KOPT-K1 (cell line): ENCODE data around the gene TMEM184B.

ENCODE experiments used
- H3K27ac ChIP-seq: fragments of 200-600 bp; sonication (generic); 2 replicates; pipeline ENCODE4 v1.5.1; 2016; ENCODE audit warnings: antibody characterized with exemption, mild to moderate bottlenecking, low read depth, low read length; ENCODE audit not compliant: poor library complexity, severe bottlenecking
- H3K36me3 ChIP-seq: fragments of 200-600 bp; sonication (generic); 2 replicates; pipeline ENCODE4 v1.5.1; 2017; ENCODE audit warnings: antibody characterized with exemption, mild to moderate bottlenecking, low read length, moderate library complexity; ENCODE audit not compliant: insufficient read depth
- H3K9me3 ChIP-seq: fragments of 200-600 bp; sonication (generic); 2 replicates; pipeline ENCODE4 v1.5.1; 2017; ENCODE audit warnings: antibody characterized with exemption, low read length, mild to moderate bottlenecking; ENCODE audit not compliant: insufficient read depth, poor library complexity, severe bottlenecking

The TMEM184B gene

DNA sequence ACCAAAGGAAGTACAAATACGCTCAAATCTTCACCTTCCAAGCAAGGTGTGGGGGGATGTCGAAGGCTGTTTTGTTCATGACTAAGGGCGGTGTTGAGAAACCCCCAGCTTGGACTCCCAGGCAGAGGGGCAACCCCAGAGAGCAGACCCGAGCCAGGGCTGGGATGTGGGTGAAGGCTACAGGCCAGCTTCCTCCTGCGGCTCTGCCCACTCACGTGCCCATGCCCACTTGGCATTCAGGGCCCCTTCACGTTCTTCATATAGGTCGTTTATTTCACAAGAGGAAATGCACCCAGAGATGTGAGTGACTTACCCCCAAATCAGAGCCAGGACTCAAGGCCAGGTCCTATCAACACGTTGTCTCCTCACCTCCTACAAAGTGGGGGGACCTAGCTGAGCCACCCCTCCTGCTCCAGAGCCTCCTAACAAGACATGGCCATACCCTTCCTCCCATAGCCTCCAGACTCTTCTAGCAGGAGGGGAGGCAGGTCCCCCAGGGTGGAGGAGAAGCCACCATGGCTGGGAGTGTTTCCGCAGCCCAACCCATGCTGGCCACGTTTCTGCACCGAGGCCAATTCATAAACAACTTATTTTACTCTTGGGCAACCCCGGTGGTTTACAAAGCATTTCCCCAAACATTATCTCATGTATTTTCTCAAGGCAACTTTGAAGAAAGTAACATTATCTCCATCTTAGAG, 22.0 kb downstream of the TMEM184B start:
- H3K9me3 ChIP-seq: no peaks in the 10 kb centered on the region
- peaks cover 15% of the 10 kb centered on the region; the same call in 1 of the 2 replicates for H3K36me3 ChIP-seq
- H3K27ac ChIP-seq: no peak overlapping the region

- Histone ChIP-seq H3K9me3 (no peaks in the 10 kb centered on the region), H3K36me3 (peaks cover 17% of the 10 kb centered on the region; the same call in 1 of the 2 replicates), H3K27ac (no peak overlapping the region)
Measured at GRCh38 chr22:38249803-38250642, 22.8 kb downstream of the TMEM184B start.

GRCh38 chr22:38249301-38249700, 23.5 kb downstream of the TMEM184B start:
- Histone ChIP-seq H3K36me3 (peaks cover 23% of the 10 kb centered on the region; the same call in 1 of the 2 replicates), H3K27ac (no peak overlapping the region), H3K9me3 (no peaks in the 10 kb centered on the region)

DNA sequence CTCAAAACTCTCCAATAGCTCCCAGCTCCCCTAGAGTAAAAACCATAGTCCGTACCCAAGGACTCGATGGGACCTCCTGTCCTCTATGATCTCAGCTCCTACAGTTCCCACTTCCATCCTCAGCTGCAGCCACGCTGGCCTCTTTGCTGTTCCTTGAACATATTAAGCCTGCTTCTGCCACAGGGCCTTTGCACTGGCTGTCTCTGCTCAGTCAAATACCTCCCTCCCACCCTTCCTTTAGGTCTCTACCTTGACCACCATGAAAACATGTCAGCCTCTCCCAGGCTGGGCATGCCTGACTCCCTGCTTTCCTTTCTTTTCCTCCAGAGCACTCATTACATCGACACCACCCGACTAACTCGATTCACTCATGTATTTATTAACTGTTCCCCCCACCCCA, 24.5 kb downstream of the TMEM184B start:
- H3K36me3 ChIP-seq: peaks cover 28% of the 10 kb centered on the region; the same call in 1 of the 2 replicates
- H3K27ac ChIP-seq: no peak overlapping the region
- H3K9me3 ChIP-seq: no peaks in the 10 kb centered on the region

- H3K27ac ChIP-seq: no peak overlapping the region
- H3K9me3 ChIP-seq: no peaks in the 10 kb centered on the region
- H3K36me3 ChIP-seq: peaks cover 28% of the 10 kb centered on the region; the same call in 1 of the 2 replicates
Measured at GRCh38 chr22:38247713-38248112, 25.1 kb downstream of the TMEM184B start.

DNA sequence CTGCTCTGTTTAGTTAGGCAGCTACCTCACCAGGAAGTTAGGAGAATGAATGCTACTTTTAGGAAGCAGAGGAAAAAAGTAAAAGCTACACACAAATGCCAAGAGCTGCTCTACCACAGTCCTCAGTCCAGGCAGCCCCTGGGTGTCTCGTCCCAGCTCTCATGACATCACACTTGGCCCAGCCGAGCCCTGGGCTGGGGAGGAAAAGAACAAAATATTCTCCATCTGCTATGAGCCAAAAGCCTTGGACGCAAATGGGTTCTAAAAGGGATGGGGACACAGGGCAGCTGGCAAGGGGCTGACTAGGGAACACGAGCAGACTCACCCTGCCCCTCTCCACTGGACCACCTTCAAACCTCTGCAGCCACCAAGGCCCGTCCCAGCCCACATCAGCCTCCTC, 26.1 kb downstream of the TMEM184B start:
- Histone ChIP-seq H3K27ac (no peak overlapping the region), H3K9me3 (no peaks in the 10 kb centered on the region), H3K36me3 (peaks cover 28% of the 10 kb centered on the region; the same call in 1 of the 2 replicates)

DNA sequence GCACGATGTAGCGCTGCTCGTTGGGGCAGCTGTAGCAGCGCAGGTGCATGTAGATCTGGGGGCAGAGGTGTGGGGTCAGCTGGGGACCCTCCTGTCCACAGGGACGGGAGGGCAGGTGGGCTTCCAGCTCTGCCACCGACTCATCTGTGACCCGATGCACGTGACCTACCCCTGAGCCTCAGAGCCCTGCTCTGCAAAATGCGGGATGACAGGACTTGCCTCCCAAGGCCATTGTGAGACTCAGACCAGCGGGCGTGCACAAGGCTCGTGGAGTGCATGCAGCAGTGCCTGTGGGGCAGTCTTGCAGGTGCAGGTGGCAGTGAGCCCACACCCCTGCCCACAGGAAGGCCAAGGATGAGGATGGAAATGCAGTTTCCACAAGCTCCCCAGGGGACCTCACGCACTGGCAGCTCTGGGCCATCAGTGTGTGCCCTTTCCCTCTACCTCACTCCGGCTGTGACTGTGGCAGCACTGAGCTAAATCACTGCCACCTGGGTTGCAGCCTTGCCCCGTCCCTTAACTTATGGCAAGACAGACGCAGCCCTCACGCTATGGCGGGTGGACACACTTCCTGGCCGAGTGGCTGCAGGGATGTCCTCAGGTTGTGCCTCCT, 26.7 kb downstream of the TMEM184B start:
- no peaks in the 10 kb centered on the region for H3K9me3 ChIP-seq
- H3K27ac ChIP-seq: no peak overlapping the region
- peaks cover 28% of the 10 kb centered on the region; the same call in 1 of the 2 replicates for H3K36me3 ChIP-seq

- Histone ChIP-seq H3K27ac (no peak overlapping the region), H3K36me3 (peaks cover 28% of the 10 kb centered on the region; the same call in 1 of the 2 replicates), H3K9me3 (no peaks in the 10 kb centered on the region)
Measured at GRCh38 chr22:38244106-38244505, 28.7 kb downstream of the TMEM184B start.

- Histone ChIP-seq H3K36me3 (peaks cover 28% of the 10 kb centered on the region; the same call in 1 of the 2 replicates), H3K9me3 (no peaks in the 10 kb centered on the region), H3K27ac (no peak overlapping the region)
Measured at GRCh38 chr22:38243007-38243765, 29.6 kb downstream of the TMEM184B start.

DNA sequence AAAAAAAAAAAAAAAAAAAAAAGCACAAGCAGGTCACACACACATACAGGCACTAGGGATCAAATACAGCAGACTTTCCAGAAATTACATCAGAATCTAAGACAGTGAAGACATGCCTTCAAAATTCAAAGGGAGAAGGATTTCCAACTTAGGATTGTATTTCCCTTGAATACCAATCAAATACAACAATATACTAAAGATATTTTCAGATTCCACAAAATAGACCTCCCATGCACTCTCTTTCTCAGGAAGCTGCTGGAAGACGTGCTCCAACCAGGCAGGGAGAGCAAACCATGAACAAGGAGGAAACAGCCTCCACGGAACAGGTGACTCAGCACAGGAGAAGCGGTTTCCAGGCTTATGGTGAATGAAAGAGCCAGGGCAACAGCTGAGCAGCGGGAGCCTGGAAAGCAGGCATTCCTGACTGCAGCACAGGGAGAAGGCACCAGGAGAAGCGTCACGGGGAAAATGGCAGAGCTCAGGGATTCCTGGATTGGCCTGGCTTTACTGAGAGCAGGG, 32.0 kb downstream of the TMEM184B start:
- Histone ChIP-seq H3K27ac (no peak overlapping the region), H3K36me3 (peaks cover 17% of the 10 kb centered on the region; the same call in 1 of the 2 replicates), H3K9me3 (no peaks in the 10 kb centered on the region)

DNA sequence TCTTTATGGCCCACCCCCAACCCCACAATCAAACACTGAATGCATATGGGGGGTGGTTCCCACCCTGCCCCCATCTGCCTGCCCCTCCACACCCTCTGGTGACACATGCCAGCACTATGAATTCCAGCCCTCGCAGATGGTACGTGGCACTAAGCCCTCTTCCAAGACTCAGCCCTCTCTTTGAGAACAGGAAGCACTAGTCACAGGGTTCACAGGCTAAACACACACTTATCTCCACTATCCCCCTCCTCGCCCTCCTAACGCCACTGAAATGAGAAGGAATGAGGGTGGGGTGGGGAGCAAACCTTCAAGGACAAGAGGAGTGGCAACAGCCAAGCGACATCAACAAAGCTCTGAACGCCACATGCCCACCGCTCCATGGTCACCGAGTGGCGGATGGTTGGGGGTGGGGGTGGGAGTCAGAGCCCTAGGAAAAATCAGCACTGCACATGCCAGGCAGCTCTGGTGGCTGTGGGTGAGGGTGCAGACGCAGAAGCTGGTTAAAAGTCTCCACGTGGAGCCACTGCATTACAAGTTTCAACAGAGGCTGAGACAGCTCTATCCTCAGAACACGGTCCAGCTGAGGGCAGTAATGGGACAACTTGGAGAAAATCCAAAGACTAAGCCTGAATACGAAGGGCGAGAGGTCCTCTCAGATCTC, 33.6 kb downstream of the TMEM184B start:
- H3K9me3 ChIP-seq: no peaks in the 10 kb centered on the region
- H3K27ac ChIP-seq: no peak overlapping the region
- peaks cover 24% of the 10 kb centered on the region; the same call in 1 of the 2 replicates for H3K36me3 ChIP-seq

GRCh38 chr22:38238519-38239071, 34.2 kb downstream of the TMEM184B start:
- peaks cover 25% of the 10 kb centered on the region; the same call in 1 of the 2 replicates for H3K36me3 ChIP-seq
- H3K27ac ChIP-seq: no peak overlapping the region
- H3K9me3 ChIP-seq: no peaks in the 10 kb centered on the region

- Histone ChIP-seq H3K36me3 (peaks cover 34% of the 10 kb centered on the region; the same call in 1 of the 2 replicates), H3K27ac (no peak overlapping the region), H3K9me3 (no peaks in the 10 kb centered on the region)
Measured at GRCh38 chr22:38236786-38237185, 36.0 kb downstream of the TMEM184B start.
